SK-MEL-5 (cell line): Measurements from ENCODE around the gene CCDC112. TPM values are rescaled to one million over a fixed set of nuclear protein-coding genes. Genes with fewer than 3 reads are reported as not detected.
"Not testable (repeated sequence)": the region's sequence is repeated elsewhere in the genome, so short reads cannot be mapped to it uniquely, and the experiment has no call there.

Experiments
- DNase-seq: peaks from one replicate; pipeline ENCODE4 v3.0.0-alpha.2; 2016; ENCODE audit warnings: low read depth, low spot score
- in situ Hi-C: cut with HindIII; loops from 2 replicates; pipeline ENCODE4 v1.10.0; 2016; ENCODE audit warnings: low sequenced_read_pairs, high pct_unique_total_duplicates, low pct_unique_long_range_greater_than_20kb
- total RNA-seq: library from RNA; depleted of rRNA; stranded (reverse); fragments of >200 nt; shearing (Covaris generic); gene quantifications from 2 replicates; pipeline ENCODE4 v1.2.3, GENCODE V29; 2014

Gene CCDC112
- total RNA-seq, 1 experiment from 2014 or later, result 10.2 TPM

- in situ Hi-C loops, result no loop called here
- no peak for DNase-seq
Measured at GRCh38 chr5:115274584-115274983, 21.9 kb downstream of the CCDC112 start.

- in situ Hi-C loops, result no loop called here
- DNase-seq, result no peak
Measured at GRCh38 chr5:115272297-115272958, 24.0 kb downstream of the CCDC112 start.

GRCh38 chr5:115271295-115272050 is 25.0 kb downstream of the CCDC112 start:
- in situ Hi-C loops, result no loop called here
- DNase-seq, result no peak

- no peak for DNase-seq
- in situ Hi-C loops, result no loop called here
Measured at GRCh38 chr5:115267617-115268016, 28.8 kb downstream of the CCDC112 start.

GRCh38 chr5:115265220-115265619 is 31.2 kb downstream of the CCDC112 start:
- in situ Hi-C loops, result no loop called here
- no peak for DNase-seq

GRCh38 chr5:115264786-115265185 is 31.7 kb downstream of the CCDC112 start:
- DNase-seq, result no peak
- in situ Hi-C loops, result no loop called here

GRCh38 chr5:115263078-115263380 is 33.4 kb downstream of the CCDC112 start:
- DNase-seq, result no peak
- in situ Hi-C loops, result no loop called here

- peak; percentile 68 for DNase-seq
- in situ Hi-C loops, result no loop called here
Measured at GRCh38 chr5:115262321-115263077, 34.0 kb downstream of the CCDC112 start, which contains the start of gene PGGT1B. TSS of gene PGGT1B (minus strand) at chr5:115262877. CDS start at chr5:115262851, 26 bp downstream.

- DNase-seq, result no peak
Measured at GRCh38 chr5:115262011-115262320, 34.5 kb downstream of the CCDC112 start.

GRCh38 chr5:115260248-115260647 is 36.2 kb downstream of the CCDC112 start:
- in situ Hi-C loops, result no loop called here
- DNase-seq, result no peak

More at GRCh38 chr5:115262011-115262320, 34.5 kb downstream of the CCDC112 start:
- in situ Hi-C loops, result no loop called here

- DNase-seq, result no peak
- in situ Hi-C loops, result no loop called here
Measured at GRCh38 chr5:115257981-115258380, 38.5 kb downstream of the CCDC112 start.

GRCh38 chr5:115249379-115249778 is 47.1 kb downstream of the CCDC112 start:
- in situ Hi-C loops, DNase-seq: not testable (repeated sequence)

- peak; percentile 75 for DNase-seq
- in situ Hi-C loops, result no loop called here
Measured at GRCh38 chr5:115246361-115246991, 50.0 kb downstream of the CCDC112 start.

GRCh38 chr5:115243412-115243811 is 53.0 kb downstream of the CCDC112 start:
- in situ Hi-C loops, result no loop called here

GRCh38 chr5:115241881-115242642 is 54.4 kb downstream of the CCDC112 start:
- no peak for DNase-seq
- in situ Hi-C loops, result no loop called here

More at GRCh38 chr5:115243412-115243811, 53.0 kb downstream of the CCDC112 start:
- DNase-seq, result no peak

GRCh38 chr5:115237066-115237465 is 59.4 kb downstream of the CCDC112 start:
- no peak for DNase-seq
- in situ Hi-C loops, result loop anchor here (10.0 kb wide), 1 partner anchor 142 kb away; no protein-coding TSS in a partner anchor

- no peak for DNase-seq
Measured at GRCh38 chr5:115236599-115236998, 59.9 kb downstream of the CCDC112 start.

More at GRCh38 chr5:115236599-115236998, 59.9 kb downstream of the CCDC112 start:
- in situ Hi-C loops, result loop anchor here (10.0 kb wide), 1 partner anchor 142 kb away; no protein-coding TSS in a partner anchor
